Sigmoid colon (tissue), 7 donors: ENCODE measurements around the gene PDHX. TPM values are rescaled to one million over a fixed set of nuclear protein-coding genes. Genes with fewer than 3 reads are reported as not detected.

Experiments
- DNase-seq: peaks from one replicate; pipeline ENCODE4 v3.0.0-alpha.2; 2019
- H3K27ac ChIP-seq, 4 donors: fragments of 200-600 bp; sonication (generic); one replicate each; pipeline ENCODE4 v1.5.1; 2016 to 2019; ENCODE audit warnings: mild to moderate bottlenecking in 1 of 4
- H3K27me3 ChIP-seq, 3 donors: fragments of 200-600 bp; sonication (generic); one replicate each; pipeline ENCODE4 v1.5.1; 2019; ENCODE audit warnings: mild to moderate bottlenecking in 1 of 3
- H3K36me3 ChIP-seq, 4 donors: fragments of 200-600 bp; sonication (generic); one replicate each; pipeline ENCODE4 v1.5.1; 2016 to 2019
- H3K4me1 ChIP-seq, 4 donors: fragments of 200-600 bp; sonication (generic); one replicate each; pipeline ENCODE4 v1.5.1; 2017 to 2019
- H3K4me3 ChIP-seq, 4 donors: fragments of 200-600 bp; sonication (generic); one replicate each; pipeline ENCODE4 v1.5.1; 2017 to 2019; ENCODE audit warnings: mild to moderate bottlenecking in 2 of 4, moderate library complexity in 1 of 4
- H3K9me3 ChIP-seq, 4 donors: fragments of 200-600 bp in 3 of 4; sonication (generic) in 3 of 4; one replicate each; pipeline versions ENCODE4 v1.5.1 to v1.6.1; 2013 to 2019
- CTCF ChIP-seq, 4 experiments: fragments of 450-650 bp in 3 of 4; fragments of 200-600 bp in 1 of 4; IDR thresholded peaks; one replicate each; pipeline ENCODE4 v1.5.1; 2016 to 2019; ENCODE audit warnings: antibody characterized with exemption in 4 of 4, mild to moderate bottlenecking in 3 of 4, moderate library complexity in 2 of 4
- EP300 ChIP-seq, 4 donors: sonication (generic); formaldehyde crosslinking; IDR thresholded peaks; one replicate each; pipeline ENCODE4 v1.6.1; 2017; ENCODE audit warnings: antibody characterized with exemption in 4 of 4
- POLR2A ChIP-seq, 2 donors: fragments of 450-650 bp; IDR thresholded peaks; one replicate each; pipeline ENCODE4 v1.6.1; 2016; ENCODE audit warnings: antibody characterized with exemption in 2 of 2, mild to moderate bottlenecking in 2 of 2, moderate library complexity in 2 of 2
- POLR2AphosphoS5 ChIP-seq, 4 donors: sonication (generic); formaldehyde crosslinking; IDR thresholded peaks; one replicate each; pipeline ENCODE4 v1.6.1; 2017; ENCODE audit warnings: antibody characterized with exemption in 4 of 4
- WGBS, 2 donors: extraction: QIAGEN DNeasy Blood & Tissue Kit; methylation state at CpG; one replicate each; pipeline ENCODE4 v1.1.7; 2013; 5-methylcytosine and 5-hydroxymethylcytosine counted together
- intact Hi-C: fragments of 100-400 bp; cut with DNase I; formaldehyde crosslinking; loops from one replicate; pipeline ENCODE4 v1.15.1; 2023
- polyA plus RNA-seq, 3 donors: library from polyadenylated mRNA; stranded (reverse); fragments of 200-250 nt; gene quantifications; one replicate each; pipeline ENCODE4 v1.2.3, GENCODE V29; 2013
- total RNA-seq, 4 donors: library from RNA; depleted of rRNA; stranded (reverse); fragments of >200 nt; gene quantifications; one replicate each; pipeline ENCODE4 v1.1.0, GENCODE V29; 2016
- donor health status: healthy with polysubstance abuse.
- donor health status: Bipolar disorder and iron deficiency.
- donor health status: healthy.

PDHX gene
- total and polyA plus RNA-seq, 7 donors, result 22.2 to 41.4 (median 29.6) TPM

GRCh38 chr11:34898474-34898873 is 17.9 kb upstream of the PDHX start:
- WGBS, 2 donors, result 96% methylated on average over 10 of the region's 10 CpGs
- intact Hi-C loops, result loop anchor here (2.0 kb wide), 1 partner anchor 312 kb away; no protein-coding TSS in a partner anchor

DNA sequence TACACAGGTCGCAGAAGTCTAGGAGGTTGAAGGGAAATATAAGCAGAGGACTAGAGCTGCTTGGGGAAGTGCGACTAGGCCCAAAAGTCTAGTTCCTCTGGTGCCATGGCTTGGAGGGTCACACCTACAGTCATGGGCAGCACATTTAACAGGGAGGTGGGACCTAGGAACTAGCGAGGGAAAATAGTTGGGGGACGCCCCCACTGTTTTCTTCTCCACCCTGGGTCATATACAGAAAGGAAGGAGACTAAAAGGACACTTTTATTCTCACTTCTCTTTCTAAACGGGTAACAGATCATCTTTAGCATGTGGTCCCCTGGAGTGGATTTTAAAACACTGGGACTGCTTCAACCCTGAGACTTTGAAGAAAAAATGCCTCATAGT is 16.8 kb upstream of the PDHX start:
- WGBS, 2 donors, result 96 to 98% methylated on average over 5 of the region's 5 CpGs
- no peak for TF ChIP-seq POLR2A (IDR thresholded peaks at IDR 0.05)
- no peak for TF ChIP-seq POLR2AphosphoS5 (IDR thresholded peaks at IDR 0.05)
- no peak for TF ChIP-seq CTCF (IDR thresholded peaks at IDR 0.05)
- no peak for TF ChIP-seq EP300 (IDR thresholded peaks at IDR 0.05)
- no peaks in the 10 kb centered on the region for H3K4me1 ChIP-seq
- intact Hi-C loops, result loop anchor here (2.0 kb wide), 1 partner anchor 313 kb away; no protein-coding TSS in a partner anchor
- H3K27ac ChIP-seq, result no peak overlapping the region
- no peaks in the 10 kb centered on the region for H3K36me3 ChIP-seq
- H3K9me3 ChIP-seq, result peaks cover 0 to 28% (median 5%) of the 10 kb centered on the region in 4 donors
- H3K27me3 ChIP-seq, result no peaks in the 10 kb centered on the region
- H3K4me3 ChIP-seq, result no peak overlapping the region
- no peak for DNase-seq

More at GRCh38 chr11:34898474-34898873, 17.9 kb upstream of the PDHX start:
- Histone ChIP-seq H3K36me3 (no peaks in the 10 kb centered on the region), H3K27me3 (no peaks in the 10 kb centered on the region), H3K4me3 (no peak overlapping the region), H3K9me3 (peaks cover 0 to 28% (median 5%) of the 10 kb centered on the region in 4 donors), H3K4me1 (no peaks in the 10 kb centered on the region), H3K27ac (no peak overlapping the region)
- DNase-seq, result no peak
- TF ChIP-seq POLR2A (IDR thresholded peaks at IDR 0.05) (no peak), CTCF (IDR thresholded peaks at IDR 0.05) (no peak), EP300 (IDR thresholded peaks at IDR 0.05) (no peak), POLR2AphosphoS5 (IDR thresholded peaks at IDR 0.05) (no peak)

DNA sequence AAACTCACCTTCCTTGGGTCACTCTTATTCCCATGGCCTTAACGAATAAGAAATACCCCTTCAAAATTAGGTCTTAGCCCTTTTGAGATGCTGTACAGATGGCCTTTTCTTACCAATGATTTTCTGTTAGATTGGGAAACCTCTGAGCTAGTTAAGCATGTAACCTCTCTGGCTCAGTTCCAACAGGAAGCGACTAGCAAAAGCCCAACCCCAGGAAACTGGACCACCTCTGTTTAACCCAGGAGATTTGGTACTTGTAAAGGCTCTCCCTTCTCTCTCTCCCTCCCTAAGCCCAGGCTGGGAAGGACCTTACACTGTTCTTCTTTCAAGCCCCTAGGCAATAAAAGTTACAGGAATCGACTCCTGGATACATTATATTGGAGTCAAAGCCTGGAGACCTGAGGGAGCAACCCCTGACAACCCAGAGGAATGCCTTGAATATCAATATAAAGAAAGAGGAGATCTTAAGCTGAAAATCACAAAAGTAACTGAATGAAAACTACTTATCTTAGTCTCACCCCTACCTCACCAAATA is 11.9 kb upstream of the PDHX start:
- no peak for TF ChIP-seq CTCF (IDR thresholded peaks at IDR 0.05)
- no peak for TF ChIP-seq POLR2AphosphoS5 (IDR thresholded peaks at IDR 0.05)
- TF ChIP-seq POLR2A (IDR thresholded peaks at IDR 0.05), result no peak
- TF ChIP-seq EP300 (IDR thresholded peaks at IDR 0.05), result no peak
- 90 to 94% methylated on average over 3 of the region's 3 CpGs for WGBS, 2 donors

DNA sequence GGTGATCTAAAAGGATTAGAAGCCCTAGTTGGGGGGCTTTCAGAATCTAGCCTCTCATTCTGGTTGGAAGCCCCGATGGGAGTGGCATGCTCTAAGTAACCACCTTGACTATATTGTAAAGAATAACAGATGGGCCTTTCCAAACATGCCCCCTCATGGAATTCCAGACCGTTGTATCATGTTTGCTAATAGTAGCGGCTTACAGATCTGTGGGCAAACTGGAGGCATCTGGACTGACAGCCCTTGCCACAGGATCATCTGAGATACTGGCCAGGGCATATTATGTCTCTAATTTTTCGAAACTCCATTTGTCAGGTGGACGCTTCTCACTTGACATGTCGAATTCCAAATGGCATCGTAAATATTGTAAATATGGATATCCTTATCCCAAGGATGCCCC is 10.8 kb upstream of the PDHX start:
- no peak overlapping the region for H3K4me3 ChIP-seq
- TF ChIP-seq POLR2AphosphoS5 (IDR thresholded peaks at IDR 0.05) (no peak), EP300 (IDR thresholded peaks at IDR 0.05) (no peak), CTCF (IDR thresholded peaks at IDR 0.05) (no peak), POLR2A (IDR thresholded peaks at IDR 0.05) (no peak)
- intact Hi-C loops, result no loop called here
- H3K4me1 ChIP-seq, result no peaks in the 10 kb centered on the region
- no peaks in the 10 kb centered on the region for H3K36me3 ChIP-seq
- H3K27ac ChIP-seq, result no peak overlapping the region
- no peaks in the 10 kb centered on the region for H3K27me3 ChIP-seq
- WGBS, 2 donors, result 96 to 97% methylated on average over 7 of the region's 7 CpGs
- peaks cover 0 to 6% (median 0%) of the 10 kb centered on the region in 4 donors for H3K9me3 ChIP-seq
- no peak for DNase-seq

More for the DNA sequence above, 11.9 kb upstream of the PDHX start:
- H3K27me3 ChIP-seq, result no peaks in the 10 kb centered on the region
- DNase-seq, result no peak
- intact Hi-C loops, result no loop called here
- no peaks in the 10 kb centered on the region for H3K4me1 ChIP-seq
- H3K4me3 ChIP-seq, result no peak overlapping the region
- peaks cover 0 to 18% (median 2%) of the 10 kb centered on the region in 4 donors for H3K9me3 ChIP-seq
- H3K36me3 ChIP-seq, result no peaks in the 10 kb centered on the region
- H3K27ac ChIP-seq, result no peak overlapping the region
